ENCODE data around the gene AZIN2. TPM values are rescaled to one million over a fixed set of nuclear protein-coding genes. Genes with fewer than 3 reads are reported as not detected.

Gene AZIN2
- total and polyA plus RNA-seq, 2 of the 8 experiments (the other 6 are each of a cell fraction or from before 2014, with no cell fraction given), result 0.22 to 0.91 TPM

DNA sequence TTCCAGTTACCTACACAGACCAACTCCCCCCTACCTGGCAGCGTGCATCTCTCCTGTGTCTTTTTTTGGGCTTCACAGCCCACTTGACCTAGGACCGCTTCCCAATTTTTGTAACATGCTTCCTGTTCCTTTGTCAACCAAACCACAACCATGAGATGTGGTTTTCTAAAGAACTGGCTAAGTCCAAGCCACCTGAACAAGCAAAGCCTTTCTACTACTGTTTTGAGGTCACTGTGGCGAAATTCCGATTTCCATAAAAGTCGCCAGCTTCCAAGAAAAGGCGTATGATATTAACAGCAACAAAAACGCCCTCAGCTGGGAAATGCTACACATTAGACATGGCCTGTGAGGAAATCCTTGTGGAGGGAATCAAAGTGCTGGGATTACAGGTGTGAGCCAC, 31.6 kb upstream of the AZIN2 start:
- Histone ChIP-seq H3K9me3 (ENCODE audit: insufficient read depth in 2 of 2, low read depth in 1 of 2, low read length in 1 of 2) (peaks cover 0 to 6% of the 10 kb centered on the region in 2 experiments; a peak in 2 of 4 replicates), H2BK12ac (ENCODE audit: low read depth, low read length) (no peak overlapping the region), H3K36me3 (ENCODE audit: control insufficient read depth in 2 of 4, insufficient read depth in 4 of 4, low read length in 3 of 4) (no peaks in the 10 kb centered on the region), H3K18ac (ENCODE audit: extremely low read depth, low read length) (no peak overlapping the region), H3K4me2 (ENCODE audit: insufficient read depth in 1 of 2, low read depth in 2 of 2, low read length in 2 of 2) (no peak overlapping the region), H2BK5ac (ENCODE audit: low read depth, low read length) (no peak overlapping the region), H3K27ac (ENCODE audit: low read depth, low read length) (no peak overlapping the region), H3K23me2 (ENCODE audit: low read depth, low read length) (no peaks in the 10 kb centered on the region), H2BK15ac (ENCODE audit: low read length) (no peak overlapping the region), H3K14ac (ENCODE audit: insufficient read length) (no peak overlapping the region), H3K4me1 (replicated peaks in 1 of 4; ENCODE audit: control insufficient read depth in 3 of 4, insufficient read depth in 4 of 4, low read length in 3 of 4) (peaks cover 0 to 3% (median 1%) of the 10 kb centered on the region in 4 experiments; a peak in 2 of 7 replicates), H4K8ac (ENCODE audit: extremely low read depth, insufficient read depth, low read length) (no peak overlapping the region), H4K91ac (replicated peaks; ENCODE audit: insufficient read length, low read length) (no peak overlapping the region), H2BK120ac (replicated peaks; ENCODE audit: low read depth, low read length) (no peak overlapping the region), H3K23ac (ENCODE audit: insufficient read length) (no peak overlapping the region), H3K56ac (replicated peaks; ENCODE audit: insufficient read length, low read depth, low read length) (no peak overlapping the region), H2AK5ac (ENCODE audit: low read depth, low read length) (no peak overlapping the region), H3K4ac (replicated peaks; ENCODE audit: insufficient read length, low read depth, low read length) (no peak overlapping the region), H3K79me2 (ENCODE audit: control insufficient read depth in 1 of 2, insufficient read depth in 2 of 2, low read length in 2 of 2) (no peaks in the 10 kb centered on the region), H3K79me1 (ENCODE audit: low read depth, low read length) (no peaks in the 10 kb centered on the region), H4K5ac (ENCODE audit: insufficient read length, low read depth, low read length) (no peak overlapping the region), H3K4me3 (ENCODE audit: extremely low read depth in 1 of 4, insufficient read depth in 2 of 4, low read depth in 3 of 4, low read length in 4 of 4) (no peak overlapping the region), H4K20me1 (replicated peaks in 1 of 2; ENCODE audit: control insufficient read depth in 1 of 2, insufficient read depth in 2 of 2, low read length in 2 of 2) (no peaks in the 10 kb centered on the region), H2AFZ (ENCODE audit: low read length) (no peak overlapping the region), H3K27me3 (replicated peaks in 1 of 4; ENCODE audit: control insufficient read depth in 3 of 4, extremely low read depth in 1 of 4, insufficient read depth in 3 of 4, low read length in 3 of 4) (no peaks in the 10 kb centered on the region), H2BK20ac (ENCODE audit: low read length) (no peak overlapping the region), H3K9ac (replicated peaks in 1 of 4; ENCODE audit: extremely low read depth in 1 of 4, low read depth in 3 of 4, low read length in 3 of 4) (no peak overlapping the region)
- ChIA-PET POLR2A (ENCODE audit: partially characterized antibody) (no interaction called here), CTCF (ENCODE audit: partially characterized antibody) (interaction anchor here (0.9 to 1.4 kb wide), 2 partner anchors 14 to 19 kb away, joined by 3 read pairs; no protein-coding TSS in a partner anchor)
- TF ChIP-seq ASH2L (IDR thresholded peaks at IDR 0.05; ENCODE audit: low read length) (no peak), SP2 (IDR thresholded peaks at IDR 0.05; ENCODE audit: low read length) (no peak), SIN3A (conservative IDR thresholded peaks at IDR 0.05 in 1 of 2, IDR thresholded peaks at IDR 0.05 in 1 of 2; ENCODE audit: low read depth in 1 of 2, low read length in 2 of 2) (no peak), BRCA1 (IDR thresholded peaks at IDR 0.05; ENCODE audit: low read depth, low read length) (no peak), SRF (IDR thresholded peaks at IDR 0.05; ENCODE audit: low read depth, low read length) (no peak)
- 88% methylated on average over 7 of the region's 7 CpGs; no CpG with 5 or more reads in 1 of the 2 experiments for WGBS, 2 experiments (ENCODE audit: extremely low coverage in 1 of 2, insufficient coverage in 1 of 2, insufficient read length in 1 of 2, insufficient replicate concordance in 2 of 2, low coverage in 1 of 2, low lambda C conversion rate in 2 of 2, missing lambda C conversion rate in 1 of 2)
- no peak for DNase-seq (ENCODE audit: low read depth in 1 of 2, low spot score in 2 of 2)
- no peak for FAIRE-seq

Measured in H1 (cell line).